ENCODE results near the gene MAGI3.
"Not testable (repeated sequence)": the region's sequence is repeated elsewhere in the genome, so short reads cannot be mapped to it uniquely, and the experiment has no call there.

Gene MAGI3

GRCh38 chr1:113399062-113399583, 8.8 kb downstream of the MAGI3 start:
- DNase-seq: no peak

GRCh38 chr1:113401067-113401466, 10.8 kb downstream of the MAGI3 start:
- DNase-seq: no peak

GRCh38 chr1:113401728-113402127, 11.4 kb downstream of the MAGI3 start:
- no peak for DNase-seq

GRCh38 chr1:113403065-113403464, 12.8 kb downstream of the MAGI3 start:
- DNase-seq: no peak

- no peak for DNase-seq
These were observed 15.3 kb downstream of the MAGI3 start for GRCh38 chr1:113405573-113405972.

- not testable (repeated sequence) for DNase-seq
These were observed 15.8 kb downstream of the MAGI3 start for GRCh38 chr1:113406149-113406548.

GRCh38 chr1:113409363-113409762, 19.0 kb downstream of the MAGI3 start:
- DNase-seq: no peak

GRCh38 chr1:113412020-113412419, 21.7 kb downstream of the MAGI3 start:
- DNase-seq: not testable (repeated sequence)

- DNase-seq: no peak
These were observed 25.2 kb downstream of the MAGI3 start for GRCh38 chr1:113415310-113416070.

- not testable (repeated sequence) for DNase-seq
These were observed 25.8 kb downstream of the MAGI3 start for GRCh38 chr1:113416071-113416470.

GRCh38 chr1:113416496-113416895, 26.2 kb downstream of the MAGI3 start:
- DNase-seq: no peak

GRCh38 chr1:113422315-113423068, 32.2 kb downstream of the MAGI3 start:
- DNase-seq: no peak

GRCh38 chr1:113423826-113424225, 33.5 kb downstream of the MAGI3 start:
- no peak for DNase-seq

GRCh38 chr1:113429461-113430153, 39.3 kb downstream of the MAGI3 start:
- DNase-seq: no peak

GRCh38 chr1:113433184-113433583, 42.9 kb downstream of the MAGI3 start:
- DNase-seq: no peak

GRCh38 chr1:113434081-113434873, 44.0 kb downstream of the MAGI3 start:
- no peak for DNase-seq

GRCh38 chr1:113434874-113435175, 44.5 kb downstream of the MAGI3 start:
- no peak for DNase-seq

GRCh38 chr1:113437554-113438341, 47.4 kb downstream of the MAGI3 start:
- DNase-seq: no peak

GRCh38 chr1:113438505-113439276, 48.4 kb downstream of the MAGI3 start:
- DNase-seq: no peak

GRCh38 chr1:113439277-113439670, 49.0 kb downstream of the MAGI3 start:
- DNase-seq: no peak

- DNase-seq: no peak
These were observed 51.8 kb downstream of the MAGI3 start for GRCh38 chr1:113442131-113442530.

All from T1000 (cell line).